ENCODE measurements around the gene SCOC. TPM values are rescaled to one million over a fixed set of nuclear protein-coding genes. Genes with fewer than 3 reads are reported as not detected.

SCOC gene
- total RNA-seq, 2 experiments from 2014 or later, result 37.1 to 47.8 TPM

- ChIA-PET POLR2A (no interaction called here), CTCF (interaction anchor here (0.6 to 5.3 kb wide), 5 partner anchors 14 to 431 kb away, joined by 3 to 29 read pairs (median 3); no protein-coding TSS in a partner anchor)
- intact Hi-C loops (cut with DNase I, micrococcal nuclease), result no loop called here
- DNase-seq (no peak), ATAC-seq (no peak)
- Mint-ChIP-seq H3K9me3 (ENCODE audit: low read depth) (no peaks in the 10 kb centered on the region), H3K27me3 (peaks cover 8% of the 10 kb centered on the region), H3K36me3 (ENCODE audit: low read depth) (no peaks in the 10 kb centered on the region), H3K4me3 (no peak overlapping the region), H3K27ac (no peak overlapping the region), H3K4me1 (peaks cover 3% of the 10 kb centered on the region)
Measured at GRCh38 chr4:140344101-140344500, 29.3 kb upstream of the SCOC start.

GRCh38 chr4:140344621-140345020, 28.8 kb upstream of the SCOC start:
- no peaks in the 10 kb centered on the region for H3K36me3 Mint-ChIP-seq (ENCODE audit: low read depth)
- CTCF ChIA-PET, result interaction anchor here (5.3 kb wide), 1 partner anchor 17 kb away, joined by 29 read pairs; no protein-coding TSS in a partner anchor
- H3K27me3 Mint-ChIP-seq, result peaks cover 8% of the 10 kb centered on the region
- H3K9me3 Mint-ChIP-seq (ENCODE audit: low read depth), result no peaks in the 10 kb centered on the region
- intact Hi-C loops (cut with DNase I, micrococcal nuclease), result no loop called here
- POLR2A ChIA-PET, result no interaction called here
- ATAC-seq (no peak), DNase-seq (no peak)
- H3K4me3 Mint-ChIP-seq, result no peak overlapping the region
- H3K27ac Mint-ChIP-seq, result no peak overlapping the region
- peaks cover 3% of the 10 kb centered on the region for H3K4me1 Mint-ChIP-seq

- no peak for ATAC-seq
- Mint-ChIP-seq H3K27me3 (peaks cover 11% of the 10 kb centered on the region), H3K27ac (no peak overlapping the region), H3K36me3 (ENCODE audit: low read depth) (no peaks in the 10 kb centered on the region), H3K9me3 (ENCODE audit: low read depth) (no peaks in the 10 kb centered on the region), H3K4me3 (no peak overlapping the region), H3K4me1 (peaks cover 3% of the 10 kb centered on the region)
- no peak for DNase-seq
- POLR2A ChIA-PET, result no interaction called here
- CTCF ChIA-PET, result interaction anchor here (5.3 kb wide), 1 partner anchor 15 kb away, joined by 29 read pairs; no protein-coding TSS in a partner anchor
- intact Hi-C loops (cut with DNase I, micrococcal nuclease), result no loop called here
Measured at GRCh38 chr4:140346136-140346535, 27.3 kb upstream of the SCOC start.

- Mint-ChIP-seq H3K36me3 (ENCODE audit: low read depth) (no peaks in the 10 kb centered on the region), H3K27ac (no peak overlapping the region), H3K9me3 (ENCODE audit: low read depth) (no peaks in the 10 kb centered on the region), H3K27me3 (peaks cover 5% of the 10 kb centered on the region), H3K4me3 (no peak overlapping the region), H3K4me1 (peaks cover 12% of the 10 kb centered on the region)
- DNase-seq (no peak), ATAC-seq (no peak)
- ChIA-PET CTCF (interaction anchor here (4.4 kb wide), 1 partner anchor 10 kb away, joined by 24 read pairs; no protein-coding TSS in a partner anchor), POLR2A (no interaction called here)
- intact Hi-C loops (cut with DNase I, micrococcal nuclease), result no loop called here
Measured at GRCh38 chr4:140349816-140350215, 23.6 kb upstream of the SCOC start.

- intact Hi-C loops (cut with DNase I, micrococcal nuclease), result no loop called here
- Mint-ChIP-seq H3K4me1 (peaks cover 12% of the 10 kb centered on the region), H3K9me3 (ENCODE audit: low read depth) (no peaks in the 10 kb centered on the region), H3K27me3 (peaks cover 5% of the 10 kb centered on the region), H3K36me3 (ENCODE audit: low read depth) (no peaks in the 10 kb centered on the region), H3K27ac (no peak overlapping the region), H3K4me3 (no peak overlapping the region)
- no peak for DNase-seq
- POLR2A ChIA-PET, result no interaction called here
- CTCF ChIA-PET, result interaction anchor here (1.3 to 4.4 kb wide), 3 partner anchors 9 to 21 kb away, joined by 3 to 24 read pairs (median 5); no protein-coding TSS in a partner anchor
- ATAC-seq, result no peak
Measured at GRCh38 chr4:140351093-140352075, 22.1 kb upstream of the SCOC start.

GRCh38 chr4:140353786-140354185, 19.7 kb upstream of the SCOC start:
- no peaks in the 10 kb centered on the region for H3K36me3 Mint-ChIP-seq (ENCODE audit: low read depth)
- intact Hi-C loops (cut with DNase I, micrococcal nuclease), result no loop called here

GRCh38 chr4:140355288-140355687, 18.2 kb upstream of the SCOC start:
- intact Hi-C loops (cut with DNase I, micrococcal nuclease), result no loop called here
- H3K9me3 Mint-ChIP-seq (ENCODE audit: low read depth), result no peaks in the 10 kb centered on the region
- no peaks in the 10 kb centered on the region for H3K36me3 Mint-ChIP-seq (ENCODE audit: low read depth)
- H3K27ac Mint-ChIP-seq, result no peak overlapping the region
- ChIA-PET CTCF (no interaction called here), POLR2A (no interaction called here)
- no peak overlapping the region for H3K4me3 Mint-ChIP-seq
- H3K27me3 Mint-ChIP-seq, result peaks cover 3% of the 10 kb centered on the region
- ATAC-seq (no peak), DNase-seq (no peak)
- peaks cover 12% of the 10 kb centered on the region for H3K4me1 Mint-ChIP-seq

More at GRCh38 chr4:140353786-140354185, 19.7 kb upstream of the SCOC start:
- peaks cover 12% of the 10 kb centered on the region for H3K4me1 Mint-ChIP-seq
- H3K9me3 Mint-ChIP-seq (ENCODE audit: low read depth), result no peaks in the 10 kb centered on the region
- no peak for DNase-seq
- no peak for ATAC-seq
- no peak overlapping the region for H3K4me3 Mint-ChIP-seq
- no peak overlapping the region for H3K27ac Mint-ChIP-seq
- CTCF ChIA-PET, result interaction anchor here (0.6 to 1.4 kb wide), 6 partner anchors 11 to 700 kb away, joined by 3 to 5 read pairs (median 3); partner anchors contain the start of gene SCOC
- peaks cover 6% of the 10 kb centered on the region for H3K27me3 Mint-ChIP-seq
- POLR2A ChIA-PET, result interaction anchor here (0.7 to 0.8 kb wide), 2 partner anchors 248 to 1103 kb away, joined by 3 to 4 read pairs; no protein-coding TSS in a partner anchor

- ChIA-PET POLR2A (no interaction called here), CTCF (interaction anchor here (0.7 to 1.0 kb wide), 4 partner anchors 10 to 247 kb away, joined by 3 to 4 read pairs (median 4); partner anchors contain the start of gene SCOC)
- intact Hi-C loops (cut with DNase I, micrococcal nuclease), result no loop called here
- DNase-seq, result no peak
- H3K27ac Mint-ChIP-seq, result no peak overlapping the region
- no peak overlapping the region for H3K4me3 Mint-ChIP-seq
- peaks cover 3% of the 10 kb centered on the region for H3K27me3 Mint-ChIP-seq
- ATAC-seq, result no peak
- H3K36me3 Mint-ChIP-seq (ENCODE audit: low read depth), result no peaks in the 10 kb centered on the region
- peaks cover 12% of the 10 kb centered on the region for H3K4me1 Mint-ChIP-seq
- no peaks in the 10 kb centered on the region for H3K9me3 Mint-ChIP-seq (ENCODE audit: low read depth)
Measured at GRCh38 chr4:140357868-140358267, 15.6 kb upstream of the SCOC start.

- ATAC-seq (no peak), DNase-seq (no peak)
- H3K4me3 Mint-ChIP-seq, result no peak overlapping the region
- intact Hi-C loops (cut with DNase I, micrococcal nuclease), result no loop called here
- H3K4me1 Mint-ChIP-seq, result peaks cover 12% of the 10 kb centered on the region
- peaks cover 3% of the 10 kb centered on the region for H3K27me3 Mint-ChIP-seq
- H3K27ac Mint-ChIP-seq, result no peak overlapping the region
- H3K36me3 Mint-ChIP-seq (ENCODE audit: low read depth), result no peaks in the 10 kb centered on the region
- ChIA-PET POLR2A (no interaction called here), CTCF (interaction anchor here (0.5 to 1.0 kb wide), 4 partner anchors 10 to 288 kb away, joined by 3 to 4 read pairs (median 4); partner anchors contain the start of gene SCOC)
- H3K9me3 Mint-ChIP-seq (ENCODE audit: low read depth), result no peaks in the 10 kb centered on the region
Measured at GRCh38 chr4:140358281-140358680, 15.2 kb upstream of the SCOC start.

GRCh38 chr4:140359562-140360427, 13.7 kb upstream of the SCOC start:
- intact Hi-C loops (cut with DNase I, micrococcal nuclease), result loop anchor here (1.0 to 5.0 kb wide), 12 partner anchors 67 to 773 kb away; partner anchors contain the start of genes CLGN (in 1 of the 2) and RNF150 (in 1 of the 2)
- Mint-ChIP-seq H3K27me3 (peaks cover 3% of the 10 kb centered on the region), H3K27ac (no peak overlapping the region), H3K36me3 (ENCODE audit: low read depth) (no peaks in the 10 kb centered on the region), H3K4me3 (no peak overlapping the region), H3K4me1 (no peaks in the 10 kb centered on the region), H3K9me3 (ENCODE audit: low read depth) (no peaks in the 10 kb centered on the region)
- CTCF ChIA-PET, result interaction anchor here (0.6 to 5.0 kb wide), 59 partner anchors 9 to 1907 kb away, joined by 3 to 62 read pairs (median 4); partner anchors contain the start of genes CLGN, ELMOD2 and SCOC
- POLR2A ChIA-PET, result interaction anchor here (0.6 to 0.9 kb wide), 2 partner anchors 13 to 702 kb away, joined by 3 read pairs; no protein-coding TSS in a partner anchor
- ATAC-seq (peak; percentile 97), DNase-seq (peak; percentile 89)
